ENCODE data around the gene YWHAG. TPM values are rescaled to one million over a fixed set of nuclear protein-coding genes. Genes with fewer than 3 reads are reported as not detected.
"Not testable (repeated sequence)": the region's sequence is repeated elsewhere in the genome, so short reads cannot be mapped to it uniquely, and the experiment has no call there.

Gene YWHAG
- total RNA-seq, 2 experiments from 2014 or later: 77.9 to 79.3 TPM

GRCh38 chr7:76303202-76304147, 55.3 kb downstream of the YWHAG start:
- CTCF ChIA-PET: interaction anchor here (1.2 to 8.7 kb wide), 4 partner anchors 10 to 125 kb away, joined by 3 to 68 read pairs (median 12); no protein-coding TSS in a partner anchor
- Mint-ChIP-seq H3K4me1 (ENCODE audit: low read depth) (peaks cover 19% of the 10 kb centered on the region), H3K27me3 (ENCODE audit: low read depth) (peaks cover 9% of the 10 kb centered on the region), H3K36me3 (ENCODE audit: low read depth) (peaks cover 4% of the 10 kb centered on the region), H3K27ac (peak overlapping the region; percentile 87), H3K4me3 (peak overlapping the region; percentile 90), H3K9me3 (ENCODE audit: insufficient read depth) (no peaks in the 10 kb centered on the region)
- DNase-seq: peak; percentile 79
- POLR2A ChIA-PET: interaction anchor here (0.8 to 5.7 kb wide), 4 partner anchors 11 to 14 kb away, joined by 3 to 27 read pairs (median 4); no protein-coding TSS in a partner anchor
- ATAC-seq: peak; percentile 70

GRCh38 chr7:76302347-76303201, 56.2 kb downstream of the YWHAG start, which contains the start of gene HSPB1:
HSPB1 (plus strand) TSS chr7:76302673; CDS start chr7:76302713, 40 bp downstream.
- no peaks in the 10 kb centered on the region for H3K9me3 Mint-ChIP-seq (ENCODE audit: insufficient read depth)
- ChIA-PET CTCF (interaction anchor here (1.2 to 8.7 kb wide), 4 partner anchors 11 to 124 kb away, joined by 3 to 68 read pairs (median 12); no protein-coding TSS in a partner anchor), POLR2A (interaction anchor here (0.8 to 5.7 kb wide), 5 partner anchors 11 to 55 kb away, joined by 3 to 27 read pairs (median 3); no protein-coding TSS in a partner anchor)
- peaks cover 4% of the 10 kb centered on the region for H3K36me3 Mint-ChIP-seq (ENCODE audit: low read depth)
- peaks cover 9% of the 10 kb centered on the region for H3K27me3 Mint-ChIP-seq (ENCODE audit: low read depth)
- peak within 1 kb of the TSS; percentile 90 for H3K4me3 Mint-ChIP-seq
- DNase-seq (peak; percentile 61), ATAC-seq (peak; percentile 43)
- peak within 1 kb of the TSS; percentile 87 for H3K27ac Mint-ChIP-seq
- H3K4me1 Mint-ChIP-seq (ENCODE audit: low read depth): peaks cover 19% of the 10 kb centered on the region

- no peak for ATAC-seq
- CTCF ChIA-PET: no interaction called here
- peaks cover 19% of the 10 kb centered on the region for H3K4me1 Mint-ChIP-seq (ENCODE audit: low read depth)
- DNase-seq: no peak
- no peak overlapping the region for H3K4me3 Mint-ChIP-seq
- no peak overlapping the region for H3K27ac Mint-ChIP-seq
- no peaks in the 10 kb centered on the region for H3K9me3 Mint-ChIP-seq (ENCODE audit: insufficient read depth)
- peaks cover 9% of the 10 kb centered on the region for H3K27me3 Mint-ChIP-seq (ENCODE audit: low read depth)
- peaks cover 4% of the 10 kb centered on the region for H3K36me3 Mint-ChIP-seq (ENCODE audit: low read depth)
- POLR2A ChIA-PET: no interaction called here
These were observed 57.8 kb downstream of the YWHAG start for GRCh38 chr7:76301000-76301399.

- ChIA-PET POLR2A (no interaction called here), CTCF (interaction anchor here (1.5 kb wide), 1 partner anchor 9 kb away, joined by 6 read pairs; no protein-coding TSS in a partner anchor)
- no peak for ATAC-seq
- Mint-ChIP-seq H3K36me3 (ENCODE audit: low read depth) (peaks cover 4% of the 10 kb centered on the region), H3K27me3 (ENCODE audit: low read depth) (peaks cover 9% of the 10 kb centered on the region), H3K4me1 (ENCODE audit: low read depth) (peaks cover 19% of the 10 kb centered on the region), H3K9me3 (ENCODE audit: insufficient read depth) (no peaks in the 10 kb centered on the region), H3K4me3 (no peak overlapping the region), H3K27ac (no peak overlapping the region)
- DNase-seq: no peak
These were observed 58.5 kb downstream of the YWHAG start for GRCh38 chr7:76300166-76300731.

- DNase-seq (no peak), ATAC-seq (no peak)
- Mint-ChIP-seq H3K27me3 (ENCODE audit: low read depth) (peaks cover 7% of the 10 kb centered on the region), H3K27ac (no peak overlapping the region), H3K9me3 (ENCODE audit: insufficient read depth) (no peaks in the 10 kb centered on the region), H3K4me3 (no peak overlapping the region), H3K4me1 (ENCODE audit: low read depth) (peaks cover 4% of the 10 kb centered on the region), H3K36me3 (ENCODE audit: low read depth) (peaks cover under 1% of the 10 kb centered on the region)
- ChIA-PET POLR2A (no interaction called here), CTCF (interaction anchor here (0.9 to 1.6 kb wide), 2 partner anchors 14 to 17 kb away, joined by 4 to 5 read pairs; no protein-coding TSS in a partner anchor)
These were observed 61.7 kb downstream of the YWHAG start for GRCh38 chr7:76296743-76297740.

- Mint-ChIP-seq H3K36me3 (ENCODE audit: low read depth) (no peaks in the 10 kb centered on the region), H3K27ac (no peak overlapping the region), H3K4me1 (ENCODE audit: low read depth) (peaks cover 15% of the 10 kb centered on the region), H3K27me3 (ENCODE audit: low read depth) (peaks cover 4% of the 10 kb centered on the region), H3K4me3 (no peak overlapping the region), H3K9me3 (ENCODE audit: insufficient read depth) (no peaks in the 10 kb centered on the region)
- ChIA-PET CTCF (interaction anchor here (1.1 kb wide), 1 partner anchor 20 kb away, joined by 8 read pairs; no protein-coding TSS in a partner anchor), POLR2A (interaction anchor here (0.9 kb wide), 1 partner anchor 23 kb away, joined by 3 read pairs; no protein-coding TSS in a partner anchor)
- ATAC-seq (no peak), DNase-seq (no peak)
These were observed 64.3 kb downstream of the YWHAG start for GRCh38 chr7:76294344-76295024.

GRCh38 chr7:76293407-76293901, 65.3 kb downstream of the YWHAG start:
- no peaks in the 10 kb centered on the region for H3K36me3 Mint-ChIP-seq (ENCODE audit: low read depth)

GRCh38 chr7:76292911-76293310, 65.9 kb downstream of the YWHAG start:
- H3K36me3 Mint-ChIP-seq (ENCODE audit: low read depth); H3K27ac Mint-ChIP-seq; H3K9me3 Mint-ChIP-seq (ENCODE audit: insufficient read depth); DNase-seq; H3K4me3 Mint-ChIP-seq; H3K27me3 Mint-ChIP-seq (ENCODE audit: low read depth); ATAC-seq: not testable (repeated sequence)
- peaks cover 15% of the 10 kb centered on the region for H3K4me1 Mint-ChIP-seq (ENCODE audit: low read depth)
- ChIA-PET CTCF (interaction anchor here (2.2 to 3.4 kb wide), 5 partner anchors 13 to 115 kb away, joined by 20 to 93 read pairs (median 29); partner anchors contain the start of gene HSPB1), POLR2A (interaction anchor here (0.6 kb wide), 1 partner anchor 19 kb away, joined by 4 read pairs; no protein-coding TSS in a partner anchor)

More at GRCh38 chr7:76293407-76293901, 65.3 kb downstream of the YWHAG start:
- POLR2A ChIA-PET: interaction anchor here (0.9 kb wide), 1 partner anchor 24 kb away, joined by 3 read pairs; no protein-coding TSS in a partner anchor
- ATAC-seq (no peak), DNase-seq (no peak)
- CTCF ChIA-PET: interaction anchor here (1.1 to 3.4 kb wide), 2 partner anchors 20 to 21 kb away, joined by 8 to 93 read pairs; no protein-coding TSS in a partner anchor
- Mint-ChIP-seq H3K27ac (no peak overlapping the region), H3K4me3 (no peak overlapping the region), H3K27me3 (ENCODE audit: low read depth) (peaks cover 4% of the 10 kb centered on the region), H3K4me1 (ENCODE audit: low read depth) (peaks cover 15% of the 10 kb centered on the region), H3K9me3 (ENCODE audit: insufficient read depth) (no peaks in the 10 kb centered on the region)

GRCh38 chr7:76292213-76292573, 66.6 kb downstream of the YWHAG start:
- ATAC-seq (no peak), DNase-seq (no peak)
- H3K9me3 Mint-ChIP-seq (ENCODE audit: insufficient read depth): no peaks in the 10 kb centered on the region
- H3K4me3 Mint-ChIP-seq: no peak overlapping the region
- POLR2A ChIA-PET: interaction anchor here (0.6 kb wide), 1 partner anchor 20 kb away, joined by 4 read pairs; no protein-coding TSS in a partner anchor
- CTCF ChIA-PET: interaction anchor here (1.6 to 3.4 kb wide), 7 partner anchors 13 to 114 kb away, joined by 8 to 93 read pairs (median 21); partner anchors contain the start of gene HSPB1
- H3K27ac Mint-ChIP-seq: no peak overlapping the region
- H3K27me3 Mint-ChIP-seq (ENCODE audit: low read depth): peaks cover 4% of the 10 kb centered on the region
- no peaks in the 10 kb centered on the region for H3K36me3 Mint-ChIP-seq (ENCODE audit: low read depth)
- peaks cover 15% of the 10 kb centered on the region for H3K4me1 Mint-ChIP-seq (ENCODE audit: low read depth)

All from activated CD8-positive, alpha-beta T cell treated with anti-CD3 and anti-CD28 coated beads, Interleukin-2, amount 10 ng/mL, durations not matched to agents 7 days and 5 days (primary cell).